HG03135 (cell line): ENCODE results near the gene GMIP.
"Not testable (repeated sequence)": the region's sequence is repeated elsewhere in the genome, so short reads cannot be mapped to it uniquely, and the experiment has no call there.

ENCODE experiments used
- ATAC-seq: cut with Tn5 transposase; IDR thresholded peaks from one replicate; pipeline ENCODE4 v1.9.1; 2021; ENCODE audit warnings: mild to moderate bottlenecking, moderate library complexity; ENCODE audit not compliant: unreplicated experiment

GMIP gene

GRCh38 chr19:19613506-19613905, 30.0 kb downstream of the GMIP start:
- ATAC-seq, result no peak

DNA sequence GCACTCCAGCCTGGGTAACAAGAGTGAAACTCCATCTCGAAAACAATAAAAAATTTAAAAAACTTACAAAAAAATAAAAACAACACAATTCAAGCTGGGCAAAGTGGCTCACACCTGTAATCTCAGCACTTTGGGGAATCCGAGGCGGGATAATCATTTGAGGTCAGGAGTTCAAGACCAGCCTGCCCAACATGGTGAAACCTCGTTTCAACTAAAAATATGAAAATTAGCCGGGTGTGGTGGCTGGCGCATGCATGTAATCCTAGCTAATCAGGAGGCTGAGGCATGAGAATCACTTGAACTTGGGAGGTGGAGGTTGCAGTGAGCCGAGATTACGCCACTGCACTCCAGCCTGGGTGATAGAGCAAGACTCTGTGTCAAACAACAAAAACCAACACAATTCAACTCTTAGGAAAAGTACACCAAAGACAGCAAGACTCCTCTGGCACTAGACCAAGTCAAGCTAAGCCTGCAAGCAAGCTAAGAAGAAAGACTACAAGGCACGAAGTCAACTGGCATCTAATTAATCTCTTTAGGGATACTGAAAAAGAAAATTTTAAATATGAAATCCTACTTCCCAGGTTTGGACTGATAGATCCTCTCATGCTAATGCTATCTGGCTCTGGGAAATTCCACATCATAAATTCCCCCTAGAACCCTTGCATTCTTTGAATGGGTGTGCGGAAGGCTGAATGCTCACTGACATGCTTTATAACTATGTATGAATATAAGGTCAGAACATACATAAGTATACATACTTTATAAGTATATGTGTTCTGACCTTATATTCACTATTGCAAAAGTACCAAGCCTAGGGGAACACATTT, 32.9 kb downstream of the GMIP start:
- no peak for ATAC-seq

GRCh38 chr19:19606686-19607085, 36.8 kb downstream of the GMIP start:
- ATAC-seq, result not testable (repeated sequence)

- ATAC-seq, result no peak
Measured at GRCh38 chr19:19606021-19606420, 37.4 kb downstream of the GMIP start.

GRCh38 chr19:19602713-19603324, 40.6 kb downstream of the GMIP start:
- no peak for ATAC-seq

DNA sequence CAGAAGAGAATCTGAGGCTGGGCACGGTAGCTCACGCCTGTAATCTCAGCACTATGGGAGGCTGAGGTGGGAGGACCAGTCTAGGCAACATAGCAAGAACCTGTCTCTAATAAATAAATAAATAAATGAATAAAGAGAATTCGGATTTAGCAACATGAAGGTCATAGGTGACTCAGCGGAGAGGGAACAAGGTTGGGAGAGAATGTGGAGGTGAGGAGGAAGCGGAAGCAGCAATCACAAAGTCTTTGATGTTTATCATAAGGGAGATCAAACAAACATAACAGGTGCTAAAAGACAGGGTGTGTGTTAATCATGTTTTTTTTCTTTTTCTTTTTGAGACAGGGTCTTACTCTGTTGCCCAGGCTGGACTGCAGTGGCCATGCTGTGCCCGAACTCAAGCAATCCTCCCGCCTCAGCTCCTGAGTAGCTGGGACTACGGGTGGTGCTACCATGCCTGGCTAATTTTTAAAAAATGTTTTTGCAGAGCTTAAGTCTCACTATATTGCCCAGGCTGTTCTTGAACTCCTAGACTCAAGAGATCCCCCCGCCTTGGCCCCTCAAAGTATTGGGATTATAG, 41.2 kb downstream of the GMIP start:
- ATAC-seq, result no peak

GRCh38 chr19:19600793-19601330, 42.6 kb downstream of the GMIP start:
- ATAC-seq, result no peak

DNA sequence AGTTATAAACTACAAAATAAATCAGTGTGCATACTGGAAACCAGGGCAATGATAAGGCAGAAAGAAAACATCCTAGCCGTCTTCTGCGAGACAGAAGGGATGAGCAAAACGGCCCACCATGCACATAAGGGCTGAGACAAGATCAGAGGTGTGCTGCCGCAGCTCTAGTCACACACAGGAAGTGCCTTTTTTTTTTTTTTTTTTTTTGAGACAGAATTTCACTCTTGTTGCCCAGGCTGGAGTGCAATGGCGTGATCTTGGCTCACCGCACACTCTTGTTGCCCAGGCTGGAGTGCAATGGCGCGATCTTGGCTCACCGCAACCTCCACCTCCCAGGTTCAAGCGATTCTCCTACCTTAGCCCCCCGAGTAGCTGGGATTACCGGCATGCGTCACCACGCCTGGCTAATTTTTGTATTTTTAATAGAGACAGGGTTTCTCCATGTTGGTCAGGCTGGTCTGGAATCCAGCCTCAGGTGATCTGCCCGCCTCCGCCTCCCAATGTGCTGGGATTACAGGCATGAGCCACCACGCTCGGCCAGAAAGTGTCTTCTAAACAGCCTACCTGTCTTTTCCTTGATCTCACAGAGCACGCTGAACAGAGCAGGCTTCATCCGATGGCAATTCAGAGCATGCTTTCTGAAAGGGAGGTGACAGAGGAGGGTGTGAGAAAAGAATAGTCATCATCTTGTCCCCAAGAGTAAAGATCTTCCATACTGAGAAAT, 44.6 kb downstream of the GMIP start:
- not testable (repeated sequence) for ATAC-seq

GRCh38 chr19:19597809-19598306, 45.6 kb downstream of the GMIP start:
- ATAC-seq, result peak; percentile 61

- no peak for ATAC-seq
Measured at GRCh38 chr19:19595171-19595701, 48.2 kb downstream of the GMIP start.

GRCh38 chr19:19594381-19594780, 49.1 kb downstream of the GMIP start:
- ATAC-seq, result no peak

- no peak for ATAC-seq
Measured at GRCh38 chr19:19592690-19593089, 50.8 kb downstream of the GMIP start.

- ATAC-seq, result no peak
Measured at GRCh38 chr19:19591133-19591825, 52.2 kb downstream of the GMIP start.

GRCh38 chr19:19588546-19588945, 54.9 kb downstream of the GMIP start:
- ATAC-seq, result no peak

DNA sequence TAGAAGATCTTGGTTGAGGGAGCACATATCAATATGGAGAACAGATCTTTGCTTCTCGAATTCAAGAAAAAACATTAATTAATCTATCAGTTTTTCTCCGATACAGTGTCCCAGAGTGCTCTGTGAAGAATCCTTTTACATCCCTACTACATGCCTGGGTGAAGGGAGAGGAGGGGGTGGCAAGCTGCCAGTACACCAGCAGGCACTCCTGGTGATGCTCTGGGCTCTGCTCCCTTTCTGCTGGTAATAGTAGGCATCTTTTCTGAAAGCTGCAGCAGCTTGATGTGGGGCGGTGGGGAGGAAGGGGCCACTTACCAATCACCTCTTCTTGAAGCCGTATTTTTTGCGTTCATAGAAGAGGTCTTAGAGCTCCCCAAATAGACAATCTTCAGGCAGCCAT, 55.7 kb downstream of the GMIP start:
- no peak for ATAC-seq

DNA sequence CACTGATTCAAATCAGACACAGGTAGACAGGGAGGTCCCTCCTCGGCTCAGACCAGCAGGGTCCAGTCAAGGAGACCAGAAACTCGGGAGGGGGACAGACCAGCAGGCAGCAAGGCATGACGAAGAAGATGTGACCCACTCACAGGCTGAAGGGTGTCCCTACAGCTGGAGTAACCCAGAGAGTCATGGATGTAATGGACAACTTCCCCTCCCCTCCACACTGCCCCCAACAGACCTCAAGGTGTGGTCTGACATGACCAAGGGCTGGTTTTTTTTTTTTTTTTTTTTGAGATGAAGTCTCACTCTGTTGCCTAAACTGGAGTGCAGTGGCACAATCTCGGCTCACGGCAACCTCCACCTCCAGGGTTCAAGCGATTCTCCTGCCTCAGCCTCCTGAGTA, 59.1 kb downstream of the GMIP start:
- no peak for ATAC-seq

GRCh38 chr19:19582471-19582870, 61.0 kb downstream of the GMIP start:
- no peak for ATAC-seq

- no peak for ATAC-seq
Measured at GRCh38 chr19:19581391-19581790, 62.1 kb downstream of the GMIP start.

GRCh38 chr19:19580418-19580817, 63.0 kb downstream of the GMIP start:
- ATAC-seq, result no peak
